Hepatocyte (in vitro differentiated cells): ENCODE measurements around the gene LCE1C.

Experiments
- CTCF ChIP-seq: fragments of 200-600 bp; sonication (generic); IDR thresholded peaks from 2 replicates; pipeline ENCODE4 v1.5.1; 2016; ENCODE audit warnings: antibody characterized with exemption, mild to moderate bottlenecking; ENCODE audit not compliant: poor library complexity
- EZH2phosphoT487 ChIP-seq: fragments of 200-600 bp; sonication (generic); IDR thresholded peaks from one replicate; pipeline ENCODE4 v1.6.1; 2018; ENCODE audit warnings: antibody characterized with exemption, mild to moderate bottlenecking, low read depth, moderate library complexity; ENCODE audit not compliant: unreplicated experiment, severe bottlenecking

GRCh38 chr1:152756872-152757271 is 49.6 kb downstream of the LCE1C start:
- TF ChIP-seq CTCF, result no peak
- TF ChIP-seq EZH2phosphoT487, result no peak
